T47D (cell line): Measurements from ENCODE around the gene TMEM119.

Experiments used
- DNase-seq, 2 experiments: peaks; one replicate each; pipeline versions ENCODE4 v3.0.0 to v3.0.0-alpha.2; 2011 to 2012; ENCODE audit warnings: low read depth in 1 of 2, low spot score in 1 of 2
- JUND ChIP-seq: IDR thresholded peaks from 2 replicates; pipeline ENCODE4 v1.6.1; 2012; ENCODE audit warnings: low read depth
- in situ Hi-C: cut with HindIII; loops from 2 replicates; pipeline ENCODE4 v1.10.0; 2016; ENCODE audit warnings: low sequenced_read_pairs, low pct_unique_long_range_greater_than_20kb

The TMEM119 gene

GRCh38 chr12:108597559-108598471 lies at the start of gene TMEM119:
Gene TMEM119, minus strand, starts transcription at chr12:108598084. Its CDS starts 5,701 bp downstream, at chr12:108592383.
- in situ Hi-C loops: no loop called here
- no peak for DNase-seq

GRCh38 chr12:108646600-108647579 lies 49.0 kb upstream of the TMEM119 start:
- in situ Hi-C loops: no loop called here
- no peak for TF ChIP-seq JUND
- no peak for DNase-seq

More at GRCh38 chr12:108597559-108598471, at the start of gene TMEM119:
- no peak for TF ChIP-seq JUND

- in situ Hi-C loops: no loop called here
- no peak for DNase-seq
- no peak for TF ChIP-seq JUND
Observed at GRCh38 chr12:108645686-108646599, 48.1 kb upstream of the TMEM119 start.

GRCh38 chr12:108644811-108645120 lies 46.9 kb upstream of the TMEM119 start:
- no peak for DNase-seq
- in situ Hi-C loops: no loop called here
- no peak for TF ChIP-seq JUND

- no peak for TF ChIP-seq JUND
- no peak for DNase-seq
- in situ Hi-C loops: no loop called here
Observed at GRCh38 chr12:108643941-108644810, 46.3 kb upstream of the TMEM119 start.

- TF ChIP-seq JUND: no peak
- in situ Hi-C loops: no loop called here
- DNase-seq: no peak
Observed at GRCh38 chr12:108642899-108643654, 45.2 kb upstream of the TMEM119 start.

GRCh38 chr12:108642269-108642870 lies 44.5 kb upstream of the TMEM119 start:
- TF ChIP-seq JUND: no peak
- in situ Hi-C loops: no loop called here
- no peak for DNase-seq

GRCh38 chr12:108641446-108642268 lies 43.8 kb upstream of the TMEM119 start:
- no peak for DNase-seq
- no peak for TF ChIP-seq JUND
- in situ Hi-C loops: no loop called here

GRCh38 chr12:108640802-108641445 lies 43.0 kb upstream of the TMEM119 start:
- no peak for DNase-seq
- in situ Hi-C loops: no loop called here
- no peak for TF ChIP-seq JUND
